ENCODE data around the gene HOXD1. TPM values are rescaled to one million over a fixed set of nuclear protein-coding genes. Genes with fewer than 3 reads are reported as not detected.

Gene HOXD1
- total RNA-seq, 2 experiments from 2014 or later = not detected

DNA sequence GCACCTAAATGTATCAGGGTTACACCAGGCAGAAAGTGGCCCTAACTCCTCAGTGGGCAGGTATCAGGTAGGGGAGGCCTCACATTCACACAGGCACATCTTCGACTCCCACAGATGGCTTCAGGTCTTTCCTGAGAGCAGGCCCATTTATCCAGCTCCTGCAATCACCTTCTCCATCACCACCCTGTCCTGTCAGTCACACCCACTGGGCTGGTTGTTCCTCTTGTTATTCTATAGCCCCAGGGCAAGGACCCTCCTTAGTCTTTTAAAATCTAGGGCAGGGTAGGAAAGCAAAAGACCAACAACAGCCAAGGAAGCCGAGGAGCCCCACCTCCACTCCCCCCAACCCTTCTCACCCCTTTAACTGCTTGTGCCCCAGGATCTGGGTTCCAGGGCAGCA, 46.2 kb upstream of the HOXD1 start:
- ATAC-seq (no peak), DNase-seq (no peak)
- no peaks in the 10 kb centered on the region for H3K9me3 Mint-ChIP-seq
- H3K27me3 Mint-ChIP-seq = peaks cover 71% of the 10 kb centered on the region
- intact Hi-C loops (cut with micrococcal nuclease) = loop anchor here (5.0 kb wide), 2 partner anchors 410 to 510 kb away; no protein-coding TSS in a partner anchor
- ChIA-PET CTCF (interaction anchor here (0.9 to 8.4 kb wide), 4 partner anchors 10 to 412 kb away, joined by 3 to 117 read pairs (median 14); no protein-coding TSS in a partner anchor), POLR2A (no interaction called here)
- H3K27ac Mint-ChIP-seq = no peak overlapping the region
- no peak overlapping the region for H3K4me3 Mint-ChIP-seq
- H3K4me1 Mint-ChIP-seq (ENCODE audit: low read depth) = peaks cover 16% of the 10 kb centered on the region
- H3K36me3 Mint-ChIP-seq (ENCODE audit: low read depth) = peaks cover 5% of the 10 kb centered on the region
- TF ChIP-seq, protein P1, sequence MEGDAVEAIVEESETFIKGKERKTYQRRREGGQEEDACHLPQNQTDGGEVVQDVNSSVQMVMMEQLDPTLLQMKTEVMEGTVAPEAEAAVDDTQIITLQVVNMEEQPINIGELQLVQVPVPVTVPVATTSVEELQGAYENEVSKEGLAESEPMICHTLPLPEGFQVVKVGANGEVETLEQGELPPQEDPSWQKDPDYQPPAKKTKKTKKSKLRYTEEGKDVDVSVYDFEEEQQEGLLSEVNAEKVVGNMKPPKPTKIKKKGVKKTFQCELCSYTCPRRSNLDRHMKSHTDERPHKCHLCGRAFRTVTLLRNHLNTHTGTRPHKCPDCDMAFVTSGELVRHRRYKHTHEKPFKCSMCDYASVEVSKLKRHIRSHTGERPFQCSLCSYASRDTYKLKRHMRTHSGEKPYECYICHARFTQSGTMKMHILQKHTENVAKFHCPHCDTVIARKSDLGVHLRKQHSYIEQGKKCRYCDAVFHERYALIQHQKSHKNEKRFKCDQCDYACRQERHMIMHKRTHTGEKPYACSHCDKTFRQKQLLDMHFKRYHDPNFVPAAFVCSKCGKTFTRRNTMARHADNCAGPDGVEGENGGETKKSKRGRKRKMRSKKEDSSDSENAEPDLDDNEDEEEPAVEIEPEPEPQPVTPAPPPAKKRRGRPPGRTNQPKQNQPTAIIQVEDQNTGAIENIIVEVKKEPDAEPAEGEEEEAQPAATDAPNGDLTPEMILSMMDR (IDR thresholded peaks at IDR 0.05) = no peak

DNA sequence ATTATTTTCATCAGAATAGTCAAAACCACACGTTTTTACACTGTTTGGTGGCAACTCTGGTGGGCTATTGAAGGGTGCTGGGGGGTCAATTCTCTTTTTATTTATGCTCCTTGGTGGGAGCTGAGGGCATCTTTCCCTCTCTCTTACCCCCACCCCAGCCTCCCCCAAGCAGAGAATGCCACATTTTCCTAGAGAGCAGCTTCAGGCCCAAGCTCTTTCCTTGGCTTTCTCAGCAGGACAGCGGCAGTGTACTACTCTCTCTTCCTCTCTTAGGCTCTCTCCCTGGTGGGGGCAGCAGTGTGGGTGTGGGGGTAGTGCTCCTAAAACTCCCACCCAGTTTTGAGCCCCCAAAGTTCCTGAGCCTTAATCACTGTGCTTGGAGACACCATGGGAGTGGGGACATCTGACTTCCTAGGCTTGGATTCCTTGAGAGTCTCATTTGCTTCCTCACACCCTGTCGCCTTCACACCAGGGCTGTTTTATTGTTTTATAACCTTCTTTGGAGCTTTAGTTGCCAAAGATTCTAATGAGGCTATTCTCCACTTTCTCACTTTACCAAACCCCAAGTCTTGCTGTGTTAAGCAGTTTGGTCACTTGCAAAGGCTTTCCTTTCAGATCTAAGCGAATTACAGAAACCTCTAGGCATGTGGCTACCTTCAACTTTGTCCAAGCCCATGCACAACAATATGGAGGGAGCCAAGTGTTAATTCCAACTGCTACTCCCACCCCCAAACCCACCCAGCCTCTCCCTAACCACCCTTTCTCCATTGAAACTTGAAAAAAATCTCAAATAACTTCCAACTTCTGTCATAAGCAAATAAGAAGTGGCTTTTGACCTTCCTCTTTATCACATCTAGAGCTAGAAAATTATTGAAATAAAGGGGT, 43.1 kb upstream of the HOXD1 start:
- ChIA-PET POLR2A (interaction anchor here (0.6 kb wide), 1 partner anchor 12 kb away, joined by 3 read pairs; the partner anchor contains the start of gene HOXD3), CTCF (interaction anchor here (0.7 to 8.4 kb wide), 11 partner anchors 13 to 1003 kb away, joined by 3 to 117 read pairs (median 3); no protein-coding TSS in a partner anchor)
- Mint-ChIP-seq H3K9me3 (no peaks in the 10 kb centered on the region), H3K36me3 (ENCODE audit: low read depth) (no peaks in the 10 kb centered on the region), H3K4me3 (no peak overlapping the region), H3K27me3 (peaks cover 75% of the 10 kb centered on the region), H3K4me1 (ENCODE audit: low read depth) (peaks cover 9% of the 10 kb centered on the region), H3K27ac (no peak overlapping the region)
- intact Hi-C loops (cut with micrococcal nuclease) = no loop called here
- TF ChIP-seq, protein P1 (IDR thresholded peaks at IDR 0.05) = no peak
- ATAC-seq = no peak
- DNase-seq = no peak

DNA sequence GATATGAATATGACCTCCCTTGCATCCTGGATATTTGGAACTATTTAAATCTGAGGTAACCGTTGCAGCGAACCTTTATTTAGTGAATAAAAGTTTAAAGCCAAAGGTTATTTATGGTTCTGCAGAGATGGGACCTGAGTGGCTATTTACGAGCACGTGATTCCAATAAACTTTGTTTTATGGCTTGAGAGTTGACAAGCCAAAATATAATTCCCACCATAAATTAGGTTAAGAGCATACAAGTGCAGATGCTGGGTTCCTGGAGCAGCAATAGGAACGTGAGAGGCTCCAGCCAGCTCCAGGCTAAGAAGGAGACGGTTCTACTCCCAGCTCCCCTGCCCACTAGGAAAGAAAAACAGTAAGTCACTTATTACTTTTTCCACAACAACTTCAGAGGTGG, 42.4 kb upstream of the HOXD1 start:
- ChIA-PET POLR2A (no interaction called here), CTCF (interaction anchor here (0.7 to 8.4 kb wide), 5 partner anchors 14 to 508 kb away, joined by 3 to 117 read pairs (median 3); no protein-coding TSS in a partner anchor)
- no peaks in the 10 kb centered on the region for H3K9me3 Mint-ChIP-seq
- H3K36me3 Mint-ChIP-seq (ENCODE audit: low read depth) = no peaks in the 10 kb centered on the region
- H3K4me1 Mint-ChIP-seq (ENCODE audit: low read depth) = peaks cover 8% of the 10 kb centered on the region
- H3K4me3 Mint-ChIP-seq = no peak overlapping the region
- no peak overlapping the region for H3K27ac Mint-ChIP-seq
- TF ChIP-seq, protein P1 (IDR thresholded peaks at IDR 0.05) = no peak
- ATAC-seq (no peak), DNase-seq (no peak)
- intact Hi-C loops (cut with micrococcal nuclease) = no loop called here
- peaks cover 80% of the 10 kb centered on the region for H3K27me3 Mint-ChIP-seq

DNA sequence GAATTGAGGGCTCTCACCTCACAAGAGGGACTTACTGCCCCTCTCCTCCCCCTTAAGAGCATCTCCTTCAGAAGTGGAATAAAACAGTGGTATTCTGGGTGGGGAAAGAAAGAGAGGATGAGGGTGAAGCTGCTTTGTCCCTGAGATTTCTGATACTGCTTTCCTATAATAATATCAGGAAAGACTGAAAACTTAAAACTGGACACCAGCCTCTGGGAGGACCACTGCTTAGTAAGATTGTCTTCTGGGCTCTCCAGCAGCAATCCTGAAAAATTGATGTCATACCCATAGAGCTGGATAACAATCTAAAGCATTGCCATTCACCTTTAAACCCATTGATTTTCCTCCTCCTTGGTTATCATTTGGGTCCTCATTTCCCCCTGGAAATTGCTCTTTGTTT, 41.8 kb upstream of the HOXD1 start:
- Mint-ChIP-seq H3K9me3 (no peaks in the 10 kb centered on the region), H3K4me3 (no peak overlapping the region), H3K4me1 (ENCODE audit: low read depth) (peaks cover 4% of the 10 kb centered on the region), H3K27ac (no peak overlapping the region), H3K27me3 (peaks cover 80% of the 10 kb centered on the region), H3K36me3 (ENCODE audit: low read depth) (no peaks in the 10 kb centered on the region)
- ATAC-seq (no peak), DNase-seq (no peak)
- ChIA-PET CTCF (interaction anchor here (1.2 to 1.7 kb wide), 2 partner anchors 15 to 505 kb away, joined by 3 to 5 read pairs; no protein-coding TSS in a partner anchor), POLR2A (no interaction called here)
- TF ChIP-seq, protein P1 (IDR thresholded peaks at IDR 0.05) = no peak
- intact Hi-C loops (cut with micrococcal nuclease) = no loop called here

DNA sequence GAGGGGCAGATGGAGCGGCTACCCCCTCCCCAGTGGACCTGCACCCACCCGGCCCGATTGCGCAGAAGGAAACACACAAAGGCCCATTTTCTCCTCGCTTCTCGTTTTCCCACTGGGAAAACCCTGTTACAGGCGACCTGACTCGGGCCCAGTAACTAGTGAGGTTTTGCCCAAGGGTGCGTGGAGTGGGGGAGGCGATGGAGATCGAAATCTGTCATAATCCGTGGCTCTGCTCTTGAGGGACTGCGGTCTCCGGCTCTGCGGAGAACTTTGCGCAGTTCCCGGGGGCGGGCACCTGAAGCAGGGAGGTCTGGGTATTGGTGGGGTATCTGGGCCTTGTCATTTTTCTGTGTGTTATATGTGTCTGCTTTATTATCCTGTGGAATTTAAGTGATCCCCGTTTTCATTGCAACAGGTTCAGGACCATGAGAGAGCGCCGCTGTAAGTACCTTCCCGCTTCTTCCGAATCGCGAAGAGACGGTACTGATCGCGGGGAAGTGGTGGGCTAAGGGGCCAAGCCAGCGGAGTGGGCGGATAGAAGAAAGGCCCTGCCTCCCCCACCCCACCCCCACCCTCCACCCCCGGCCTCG, 41.2 kb upstream of the HOXD1 start:
- peaks cover 80% of the 10 kb centered on the region for H3K27me3 Mint-ChIP-seq
- H3K9me3 Mint-ChIP-seq = no peaks in the 10 kb centered on the region
- TF ChIP-seq, protein P1 (IDR thresholded peaks at IDR 0.05) = no peak
- peaks cover 4% of the 10 kb centered on the region for H3K4me1 Mint-ChIP-seq (ENCODE audit: low read depth)
- H3K27ac Mint-ChIP-seq = no peak overlapping the region
- intact Hi-C loops (cut with micrococcal nuclease) = no loop called here
- DNase-seq (no peak), ATAC-seq (no peak)
- CTCF ChIA-PET = no interaction called here
- H3K4me3 Mint-ChIP-seq = no peak overlapping the region
- POLR2A ChIA-PET = no interaction called here
- H3K36me3 Mint-ChIP-seq (ENCODE audit: low read depth) = no peaks in the 10 kb centered on the region

Measured in activated CD8-positive, alpha-beta T cell treated with anti-CD3 and anti-CD28 coated beads for 36 hours (primary cell).